HUES48 (cell line): ENCODE results near the gene CAMK2G.
A peak's percentile ranks its signal among the peaks of the same experiment; 100 is the strongest.
"Not testable (repeated sequence)": the region's sequence is repeated elsewhere in the genome, so short reads cannot be mapped to it uniquely, and the experiment has no call there.

Experiments used
- H3K27ac ChIP-seq: one replicate; pipeline ENCODE4 v1.7.0; 2013; ENCODE audit warnings: low read depth, low read length, inconsistent platforms
- H3K27me3 ChIP-seq: 2 replicates; pipeline ENCODE4 v1.6.1; 2013; ENCODE audit warnings: mild to moderate bottlenecking, low read length; ENCODE audit not compliant: control insufficient read depth, insufficient read depth
- H3K36me3 ChIP-seq: 2 replicates; pipeline ENCODE4 v1.6.1; 2013; ENCODE audit warnings: low read length; ENCODE audit not compliant: control insufficient read depth, insufficient read depth
- H3K4me1 ChIP-seq: 2 replicates; pipeline ENCODE4 v1.6.1; 2013; ENCODE audit warnings: mild to moderate bottlenecking, low read length; ENCODE audit not compliant: control insufficient read depth, insufficient read depth
- H3K4me3 ChIP-seq: 2 replicates; pipeline ENCODE4 v1.5.1; 2013; ENCODE audit warnings: mild to moderate bottlenecking, low read depth, low read length
- H3K9ac ChIP-seq: 2 replicates; pipeline ENCODE4 v1.6.1; 2013; ENCODE audit warnings: mild to moderate bottlenecking, low read depth, low read length, moderate library complexity
- H3K9me3 ChIP-seq: 2 replicates; pipeline ENCODE4 v1.6.1; 2013; ENCODE audit warnings: low read length; ENCODE audit not compliant: control insufficient read depth, insufficient read depth

Gene CAMK2G

GRCh38 chr10:73889416-73889815 lies 15.1 kb upstream of the CAMK2G start:
- not testable (repeated sequence) for H3K27me3 ChIP-seq, H3K36me3 ChIP-seq, H3K4me3 ChIP-seq, H3K27ac ChIP-seq, H3K9me3 ChIP-seq, H3K9ac ChIP-seq
- peaks cover 14% of the 10 kb centered on the region for H3K4me1 ChIP-seq

DNA sequence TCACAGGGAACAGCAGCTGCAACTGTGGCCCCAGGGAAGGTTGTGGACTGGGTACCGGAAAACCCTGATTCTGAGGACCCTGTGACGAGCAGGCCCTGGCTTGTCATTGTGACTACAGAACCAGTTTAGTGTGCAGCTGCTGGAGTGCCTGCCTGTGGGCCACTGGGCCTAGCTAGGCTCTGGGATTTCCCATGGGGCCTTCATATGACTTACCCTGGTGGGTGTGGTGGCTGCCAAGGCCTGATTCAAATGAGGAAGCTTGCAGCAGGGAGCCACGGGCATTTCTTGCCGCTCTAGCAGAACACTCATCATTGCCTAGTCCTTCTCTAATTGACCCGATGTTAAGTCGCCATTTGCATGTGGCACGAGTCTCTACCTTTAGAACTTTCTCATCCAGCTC lies 14.7 kb upstream of the CAMK2G start:
- H3K4me1 ChIP-seq, result peaks cover 14% of the 10 kb centered on the region
- no peak overlapping the region for H3K9ac ChIP-seq
- no peak overlapping the region for H3K4me3 ChIP-seq
- H3K36me3 ChIP-seq, result no peaks in the 10 kb centered on the region
- no peak overlapping the region for H3K27ac ChIP-seq
- no peaks in the 10 kb centered on the region for H3K27me3 ChIP-seq
- H3K9me3 ChIP-seq, result no peaks in the 10 kb centered on the region

DNA sequence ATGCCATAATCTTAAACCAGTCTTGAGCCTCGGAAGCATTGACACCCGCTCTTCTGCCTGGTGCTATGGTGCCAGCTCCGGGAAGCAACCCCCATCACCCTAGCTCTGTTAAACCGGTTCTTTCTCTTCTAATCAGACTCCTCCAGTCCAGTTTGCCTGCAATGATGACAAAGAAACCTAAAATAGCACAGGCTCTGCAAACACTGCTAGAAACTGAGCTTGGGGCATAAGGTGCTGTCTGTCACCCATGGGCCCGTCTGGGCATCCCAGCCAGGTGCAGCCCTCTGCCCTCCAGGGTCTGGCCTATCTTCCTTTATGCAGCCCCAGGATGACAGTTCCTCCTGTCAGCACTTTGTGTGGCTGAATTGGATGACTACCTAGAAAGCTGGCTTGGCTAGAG lies 14.2 kb upstream of the CAMK2G start:
- H3K9ac ChIP-seq, result no peak overlapping the region
- no peak overlapping the region for H3K27ac ChIP-seq

GRCh38 chr10:73887294-73888039 lies 13.1 kb upstream of the CAMK2G start:
- H3K27ac ChIP-seq, result peak overlapping the region; percentile 41
- H3K9ac ChIP-seq, result no peak overlapping the region
- peaks cover 14% of the 10 kb centered on the region for H3K4me1 ChIP-seq
- no peaks in the 10 kb centered on the region for H3K27me3 ChIP-seq
- H3K4me3 ChIP-seq, result no peak overlapping the region
- no peaks in the 10 kb centered on the region for H3K9me3 ChIP-seq
- H3K36me3 ChIP-seq, result no peaks in the 10 kb centered on the region

More for the DNA sequence above, 14.2 kb upstream of the CAMK2G start:
- H3K9me3 ChIP-seq, result no peaks in the 10 kb centered on the region
- H3K27me3 ChIP-seq, result no peaks in the 10 kb centered on the region
- H3K36me3 ChIP-seq, result no peaks in the 10 kb centered on the region
- H3K4me1 ChIP-seq, result peaks cover 14% of the 10 kb centered on the region
- no peak overlapping the region for H3K4me3 ChIP-seq

- H3K27ac ChIP-seq, result no peak overlapping the region
- H3K4me1 ChIP-seq, result peaks cover 14% of the 10 kb centered on the region
- no peaks in the 10 kb centered on the region for H3K27me3 ChIP-seq
- no peak overlapping the region for H3K4me3 ChIP-seq
- no peaks in the 10 kb centered on the region for H3K36me3 ChIP-seq
- H3K9ac ChIP-seq, result no peak overlapping the region
- H3K9me3 ChIP-seq, result no peaks in the 10 kb centered on the region
Observed at GRCh38 chr10:73886661-73887293, 12.4 kb upstream of the CAMK2G start.

GRCh38 chr10:73886085-73886529 lies 11.8 kb upstream of the CAMK2G start:
- no peaks in the 10 kb centered on the region for H3K27me3 ChIP-seq
- H3K27ac ChIP-seq, result no peak overlapping the region
- no peak overlapping the region for H3K4me3 ChIP-seq
- H3K9ac ChIP-seq, result no peak overlapping the region
- no peaks in the 10 kb centered on the region for H3K36me3 ChIP-seq
- peaks cover 14% of the 10 kb centered on the region for H3K4me1 ChIP-seq
- no peaks in the 10 kb centered on the region for H3K9me3 ChIP-seq

DNA sequence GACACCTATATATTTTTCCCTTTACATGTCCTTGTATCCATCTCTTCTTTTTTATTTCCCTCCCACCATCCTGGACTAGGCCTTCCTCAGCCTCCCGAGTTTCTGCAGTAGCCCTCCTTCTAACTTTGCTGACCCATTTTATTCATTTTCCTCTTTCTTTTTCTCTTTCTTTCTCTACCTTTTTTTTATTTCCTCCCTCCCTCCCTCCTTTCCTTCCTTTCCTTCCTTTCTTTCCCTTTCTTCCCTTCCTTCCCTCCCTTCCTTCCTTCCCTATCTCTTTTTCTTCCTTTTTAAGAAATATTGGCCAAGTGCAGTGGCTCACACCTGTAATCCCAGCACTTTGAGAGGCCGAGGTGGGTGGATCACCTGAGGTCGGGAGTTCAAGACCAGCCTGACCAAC lies 9.7 kb upstream of the CAMK2G start:
- Histone ChIP-seq H3K27me3 (no peaks in the 10 kb centered on the region), H3K36me3 (no peaks in the 10 kb centered on the region), H3K4me3 (no peak overlapping the region), H3K9me3 (no peaks in the 10 kb centered on the region), H3K4me1 (peaks cover 16% of the 10 kb centered on the region), H3K9ac (no peak overlapping the region), H3K27ac (no peak overlapping the region)

- peaks cover 6% of the 10 kb centered on the region for H3K4me1 ChIP-seq
- no peaks in the 10 kb centered on the region for H3K36me3 ChIP-seq
- H3K27me3 ChIP-seq, result no peaks in the 10 kb centered on the region
- H3K9me3 ChIP-seq, result no peaks in the 10 kb centered on the region
- no peak overlapping the region for H3K27ac ChIP-seq
- H3K9ac ChIP-seq, result no peak overlapping the region
- H3K4me3 ChIP-seq, result no peak overlapping the region
Observed at GRCh38 chr10:73881221-73881919, 7.0 kb upstream of the CAMK2G start.

DNA sequence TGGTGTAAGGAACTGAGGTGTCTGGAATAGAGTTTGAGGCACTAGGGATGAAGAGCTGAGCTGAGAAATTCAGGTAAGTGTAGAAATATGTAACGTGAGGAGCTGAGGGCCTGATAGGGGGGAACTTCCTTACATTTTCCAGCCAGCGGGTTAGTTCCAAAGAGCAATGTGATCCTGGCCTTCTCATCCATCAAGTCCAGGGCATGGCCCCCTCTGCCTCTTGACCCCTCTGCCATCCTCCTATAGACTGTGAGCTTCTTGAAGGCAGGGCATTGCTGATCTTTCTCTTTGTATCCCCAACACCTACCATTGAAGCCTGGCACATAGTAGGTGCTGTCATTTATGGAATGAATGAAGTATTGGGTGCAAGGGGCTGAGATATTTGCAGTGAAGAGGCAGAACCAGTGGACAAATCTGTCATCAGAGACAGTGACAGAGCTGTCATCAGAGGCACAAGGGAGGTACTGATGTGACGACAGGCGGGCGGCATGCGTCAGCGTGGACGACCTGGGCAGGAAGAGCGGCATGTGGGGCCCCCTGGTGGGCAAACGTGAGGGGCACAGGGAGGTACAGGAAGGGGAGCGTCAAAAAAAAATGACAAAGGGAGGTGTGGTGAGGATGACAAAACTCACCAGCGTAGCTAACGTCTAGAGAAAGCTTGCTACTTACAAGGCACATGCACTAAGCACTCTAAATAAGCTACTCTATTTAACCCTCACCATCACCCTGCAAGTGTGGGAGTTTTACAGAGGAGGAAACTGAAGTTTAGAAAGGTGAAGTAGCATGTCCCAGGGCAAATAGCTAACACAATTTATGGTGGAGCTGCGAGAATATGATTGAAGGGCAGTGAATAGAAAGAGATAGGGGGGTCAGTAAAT lies 5.2 kb upstream of the CAMK2G start:
- Histone ChIP-seq H3K36me3 (no peaks in the 10 kb centered on the region), H3K4me1 (peaks cover 6% of the 10 kb centered on the region), H3K9me3 (no peaks in the 10 kb centered on the region), H3K27me3 (no peaks in the 10 kb centered on the region; the same call in 1 of the 2 replicates), H3K4me3 (no peak overlapping the region), H3K9ac (no peak overlapping the region), H3K27ac (no peak overlapping the region)

DNA sequence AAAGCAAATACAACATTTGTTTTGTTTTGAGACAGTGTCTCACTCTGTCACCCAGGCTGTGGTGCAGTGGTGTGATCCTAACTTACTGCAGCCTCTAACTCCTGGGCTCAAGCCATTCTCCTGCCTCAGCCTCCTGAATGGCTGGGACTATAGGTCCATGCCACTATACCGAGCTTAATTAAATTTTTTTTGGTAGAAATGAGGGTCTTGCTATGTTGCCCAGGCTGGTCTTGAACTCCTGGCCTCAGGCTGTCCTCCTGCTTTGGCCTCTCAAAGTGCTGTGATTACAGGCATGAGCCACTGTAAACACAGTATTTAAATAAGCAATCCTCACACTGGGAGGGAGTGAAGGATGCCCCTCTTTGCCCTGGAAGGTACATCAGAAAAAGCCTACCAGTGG lies 4.0 kb upstream of the CAMK2G start:
- Histone ChIP-seq H3K9ac (no peak overlapping the region), H3K27ac (no peak overlapping the region), H3K4me3 (no peak overlapping the region), H3K27me3 (no peaks in the 10 kb centered on the region; the same call in 1 of the 2 replicates), H3K4me1 (peaks cover 7% of the 10 kb centered on the region), H3K9me3 (no peaks in the 10 kb centered on the region), H3K36me3 (no peaks in the 10 kb centered on the region)
